HAP-1 (cell line): ENCODE results near the gene POU6F2.

ENCODE experiments used
- DNase-seq, 2 experiments: peaks; one replicate each; pipeline ENCODE4 v3.0.0-alpha.2; 2016 to 2020; ENCODE audit warnings: low spot score in 2 of 2
- H3K27me3 ChIP-seq: fragments of 250-450 bp; sonication (Bioruptor Pico); 2 replicates; pipeline ENCODE4 v1.5.1; 2020; ENCODE audit warnings: low read depth, mild to moderate bottlenecking, moderate library complexity
- H3K36me3 ChIP-seq: fragments of 250-450 bp; sonication (Bioruptor Pico); replicated peaks from 2 replicates; pipeline ENCODE4 v1.5.1; 2020; ENCODE audit warnings: mild to moderate bottlenecking
- H3K4me1 ChIP-seq: fragments of 250-450 bp; sonication (Bioruptor Pico); 2 replicates; pipeline ENCODE4 v1.5.1; 2020; ENCODE audit warnings: mild to moderate bottlenecking
- H3K4me3 ChIP-seq: fragments of 250-450 bp; sonication (Bioruptor Pico); 2 replicates; pipeline ENCODE4 v1.5.1; 2020; ENCODE audit warnings: mild to moderate bottlenecking, moderate library complexity
- H3K9me3 ChIP-seq: fragments of 250-450 bp; sonication (Bioruptor Pico); 2 replicates; pipeline ENCODE4 v1.5.1; 2020; ENCODE audit warnings: mild to moderate bottlenecking, moderate library complexity
- in situ Hi-C: fragments of 300-500 bp; cut with MboI; formaldehyde crosslinking; loops from 3 replicates; pipeline ENCODE4 v1.14.3; 2020; ENCODE audit warnings: low sequenced_read_pairs, inconsistent platforms, mixed read lengths

POU6F2 gene

GRCh38 chr7:39509912-39510311, 532.2 kb downstream of the POU6F2 start:
- Histone ChIP-seq H3K36me3 (no peaks in the 10 kb centered on the region), H3K4me1 (no peaks in the 10 kb centered on the region), H3K4me3 (no peak overlapping the region), H3K27me3 (no peaks in the 10 kb centered on the region), H3K9me3 (no peaks in the 10 kb centered on the region)
- DNase-seq: no peak
- in situ Hi-C loops: loop anchor here (10.0 to 25.0 kb wide), 2 partner anchors 715 to 1098 kb away; no protein-coding TSS in a partner anchor

DNA sequence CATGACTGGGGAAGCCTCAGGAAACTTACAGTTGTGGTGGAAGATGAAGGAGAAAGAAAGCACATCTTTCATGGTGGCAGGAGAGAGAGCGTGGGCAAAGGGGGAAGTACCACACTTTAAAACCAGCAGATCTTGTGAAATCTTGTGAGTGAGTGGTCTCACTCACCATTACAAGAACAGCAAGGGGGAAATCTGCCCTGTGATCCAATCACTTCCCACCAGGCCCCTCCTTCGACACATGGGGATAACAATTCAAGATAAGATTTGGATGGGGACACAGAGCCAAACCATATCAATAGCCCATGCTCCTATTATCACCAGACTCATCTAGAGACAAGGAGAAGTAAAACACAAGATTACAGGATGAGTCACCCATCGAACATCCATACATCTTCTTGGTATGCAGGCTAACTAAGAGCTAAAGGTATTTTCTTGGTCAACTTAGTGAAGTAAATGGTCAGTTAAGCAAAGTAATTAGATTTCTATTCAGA, 533.2 kb downstream of the POU6F2 start:
- Histone ChIP-seq H3K36me3 (no peaks in the 10 kb centered on the region), H3K9me3 (no peaks in the 10 kb centered on the region), H3K4me3 (no peak overlapping the region), H3K27me3 (no peaks in the 10 kb centered on the region), H3K4me1 (no peaks in the 10 kb centered on the region)
- in situ Hi-C loops: loop anchor here (10.0 to 25.0 kb wide), 2 partner anchors 716 to 1099 kb away; no protein-coding TSS in a partner anchor
- no peak for DNase-seq

DNA sequence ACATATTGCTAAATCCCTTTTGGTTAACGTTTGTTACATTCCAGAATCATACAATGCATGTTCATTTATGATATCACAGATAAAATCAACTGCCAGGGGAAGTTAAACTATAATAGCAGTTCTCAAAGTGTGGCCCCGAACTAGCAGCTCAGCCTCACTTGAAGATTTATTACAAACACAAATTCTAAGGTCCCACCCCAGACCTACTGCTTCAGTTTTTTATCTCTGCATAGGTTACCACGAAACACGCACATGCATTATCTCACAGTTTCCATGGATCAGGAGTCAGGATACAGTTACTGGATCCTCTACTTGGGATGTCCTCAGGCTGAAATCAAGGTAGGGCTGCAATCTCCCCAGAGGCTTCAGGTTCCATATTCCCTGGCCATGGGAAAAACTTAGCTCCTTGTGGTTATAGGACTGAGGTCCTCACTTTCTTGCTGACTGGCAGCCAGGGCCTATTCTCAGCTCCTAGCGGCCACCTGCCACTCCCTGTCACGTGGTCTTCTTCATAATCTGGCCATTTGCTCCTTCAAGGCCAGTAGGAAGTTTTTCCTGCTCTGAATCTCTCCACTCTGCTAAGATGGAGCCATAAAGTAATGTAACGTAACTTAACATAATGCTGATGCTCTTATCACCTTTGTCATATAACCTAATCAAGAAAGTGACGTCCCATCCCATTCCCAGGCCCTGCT, 538.0 kb downstream of the POU6F2 start:
- Histone ChIP-seq H3K4me3 (no peak overlapping the region), H3K4me1 (no peaks in the 10 kb centered on the region; the same call in 1 of the 2 replicates), H3K36me3 (no peaks in the 10 kb centered on the region), H3K27me3 (no peaks in the 10 kb centered on the region), H3K9me3 (no peaks in the 10 kb centered on the region)
- DNase-seq: no peak
- in situ Hi-C loops: loop anchor here (10.0 to 25.0 kb wide), 2 partner anchors 721 to 1103 kb away; no protein-coding TSS in a partner anchor

DNA sequence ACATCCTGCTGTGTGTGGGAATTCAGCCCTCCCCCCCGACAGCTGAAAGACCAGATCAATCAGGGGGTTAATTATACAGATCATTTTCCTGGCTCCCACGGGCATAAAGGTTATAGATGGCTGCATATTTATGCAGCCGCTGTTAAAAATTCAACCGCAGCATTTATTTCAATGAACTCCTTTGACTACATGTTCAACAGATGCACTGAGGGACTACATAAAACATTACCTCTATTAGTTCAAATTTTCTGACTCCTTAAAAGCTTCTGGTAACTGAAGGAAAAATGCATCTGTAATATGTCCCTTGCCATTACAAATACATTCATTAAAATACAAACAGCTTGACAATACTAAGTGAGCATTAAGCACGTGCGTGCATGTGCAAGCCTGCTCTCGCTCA, 538.8 kb downstream of the POU6F2 start:
- Histone ChIP-seq H3K4me1 (no peaks in the 10 kb centered on the region; the same call in 1 of the 2 replicates), H3K36me3 (no peaks in the 10 kb centered on the region), H3K9me3 (no peaks in the 10 kb centered on the region), H3K27me3 (no peaks in the 10 kb centered on the region), H3K4me3 (no peak overlapping the region)
- in situ Hi-C loops: loop anchor here (10.0 to 25.0 kb wide), 2 partner anchors 722 to 1104 kb away; no protein-coding TSS in a partner anchor
- DNase-seq: no peak

GRCh38 chr7:39517240-39517639, 539.5 kb downstream of the POU6F2 start:
- in situ Hi-C loops: loop anchor here (10.0 to 25.0 kb wide), 2 partner anchors 722 to 1105 kb away; no protein-coding TSS in a partner anchor
- H3K9me3 ChIP-seq: no peaks in the 10 kb centered on the region
- no peaks in the 10 kb centered on the region for H3K27me3 ChIP-seq
- H3K4me1 ChIP-seq: no peaks in the 10 kb centered on the region; the same call in 1 of the 2 replicates
- H3K36me3 ChIP-seq: no peaks in the 10 kb centered on the region
- H3K4me3 ChIP-seq: no peak overlapping the region
- DNase-seq: no peak
